ENCODE data around the gene GOLPH3L.
"Not testable (repeated sequence)": the region's sequence is repeated elsewhere in the genome, so short reads cannot be mapped to it uniquely, and the experiment has no call there.

Gene GOLPH3L

GRCh38 chr1:150649441-150650075, 47.4 kb downstream of the GOLPH3L start:
- no peak overlapping the region for H3K4me3 ChIP-seq (ENCODE audit: low read depth, low read length)
- no peak for DNase-seq (ENCODE audit: low read depth)
- TF ChIP-seq POLR2A (IDR thresholded peaks at IDR 0.05; ENCODE audit: extremely low read depth, insufficient read length) (no peak), CTCF (IDR thresholded peaks at IDR 0.05; ENCODE audit: low read depth, low read length) (no peak), MAX (IDR thresholded peaks at IDR 0.05; ENCODE audit: low read depth, low read length) (no peak)

- no peak overlapping the region for H3K4me3 ChIP-seq (ENCODE audit: low read depth, low read length)
- DNase-seq (ENCODE audit: low read depth): no peak
Measured at GRCh38 chr1:150642296-150642695, 54.7 kb downstream of the GOLPH3L start.

DNA sequence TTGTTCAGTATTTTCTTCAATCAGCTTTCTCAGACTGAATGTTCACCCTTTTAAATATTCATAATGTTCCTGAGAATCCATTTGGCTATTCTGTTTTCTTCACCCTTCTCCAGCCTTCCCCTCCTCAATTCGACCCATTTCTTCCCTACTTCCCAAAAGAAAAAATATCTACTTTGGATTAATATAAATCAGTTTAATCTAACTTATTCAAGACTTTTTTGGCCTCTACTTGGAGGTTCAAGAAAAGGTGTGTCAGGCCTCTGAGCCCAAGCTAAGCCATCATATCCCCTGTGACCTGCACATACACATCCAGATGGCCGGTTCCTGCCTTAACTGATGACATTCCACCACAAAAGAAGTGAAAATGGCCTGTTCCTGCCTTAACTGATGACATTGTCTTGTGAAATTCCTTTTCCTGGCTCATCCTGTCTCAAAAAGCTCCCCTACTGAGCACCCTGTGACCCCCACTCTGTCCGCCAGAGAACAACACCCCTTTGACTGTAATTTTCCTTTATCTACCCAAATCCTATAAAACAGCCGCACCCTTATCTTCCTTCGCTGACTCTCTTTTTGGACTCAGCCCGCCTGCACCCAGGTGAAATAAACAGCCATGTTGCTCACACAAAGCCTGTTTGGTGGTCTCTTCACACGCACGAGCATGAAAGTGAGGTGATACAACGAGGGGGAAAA, 55.7 kb downstream of the GOLPH3L start:
- H3K4me3 ChIP-seq (ENCODE audit: low read depth, low read length); DNase-seq (ENCODE audit: low read depth): not testable (repeated sequence)

More at GRCh38 chr1:150642296-150642695, 54.7 kb downstream of the GOLPH3L start:
- TF ChIP-seq MYC (IDR thresholded peaks at IDR 0.05; ENCODE audit: low read depth, low read length) (no peak), CTCF (IDR thresholded peaks at IDR 0.05; ENCODE audit: low read depth, low read length) (no peak), POLR2A (IDR thresholded peaks at IDR 0.05; ENCODE audit: extremely low read depth, insufficient read length) (no peak), MAX (IDR thresholded peaks at IDR 0.05; ENCODE audit: low read depth, low read length) (no peak)

GRCh38 chr1:150638430-150638829, 58.5 kb downstream of the GOLPH3L start:
- DNase-seq (ENCODE audit: low read depth); H3K4me3 ChIP-seq (ENCODE audit: low read depth, low read length): not testable (repeated sequence)

- not testable (repeated sequence) for H3K4me3 ChIP-seq (ENCODE audit: low read depth, low read length)
- DNase-seq (ENCODE audit: low read depth): peak; percentile 33
Measured at GRCh38 chr1:150634839-150635622, 61.9 kb downstream of the GOLPH3L start.

GRCh38 chr1:150629115-150629928, 67.6 kb downstream of the GOLPH3L start, which contains the start of gene ENSA:
TSS of gene ENSA (minus strand) at chr1:150629612. CDS start at chr1:150629470, 142 bp downstream.
- DNase-seq (ENCODE audit: low read depth): peak; percentile 99
- peak; percentile 26; the same call in 1 of the 2 replicates for TF ChIP-seq MYC (IDR thresholded peaks at IDR 0.05; ENCODE audit: low read depth, low read length)
- peak; percentile 55 for TF ChIP-seq MAX (IDR thresholded peaks at IDR 0.05; ENCODE audit: low read depth, low read length)
- TF ChIP-seq POLR2A (IDR thresholded peaks at IDR 0.05; ENCODE audit: extremely low read depth, insufficient read length): peak; percentile 53
- no peak for TF ChIP-seq CTCF (IDR thresholded peaks at IDR 0.05; ENCODE audit: low read depth, low read length)
- peak within 1 kb of the TSS; percentile 99 for H3K4me3 ChIP-seq (ENCODE audit: low read depth, low read length)

DNA sequence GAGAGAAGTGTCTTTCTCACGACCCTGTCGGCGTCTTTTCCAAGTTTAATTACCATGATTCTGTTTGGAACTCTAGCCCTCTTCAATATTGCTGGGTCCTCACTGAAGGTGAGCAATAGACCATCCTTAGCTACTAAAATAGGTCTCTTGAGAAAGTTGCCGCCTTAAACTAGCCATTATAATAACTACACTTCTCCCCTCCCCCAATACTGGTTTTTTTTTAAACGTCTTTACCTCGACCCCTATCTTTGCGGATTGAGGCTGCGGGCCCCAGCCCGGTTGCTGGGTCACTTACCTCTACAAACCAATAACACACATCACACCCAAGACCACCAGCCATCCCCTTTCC, 68.2 kb downstream of the GOLPH3L start:
- DNase-seq (ENCODE audit: low read depth): no peak
- no peak for TF ChIP-seq POLR2A (IDR thresholded peaks at IDR 0.05; ENCODE audit: extremely low read depth, insufficient read length)
- no peak for TF ChIP-seq CTCF (IDR thresholded peaks at IDR 0.05; ENCODE audit: low read depth, low read length)
- no peak for TF ChIP-seq MAX (IDR thresholded peaks at IDR 0.05; ENCODE audit: low read depth, low read length)
- TF ChIP-seq MYC (IDR thresholded peaks at IDR 0.05; ENCODE audit: low read depth, low read length): no peak
- peak overlapping the region; percentile 99 for H3K4me3 ChIP-seq (ENCODE audit: low read depth, low read length)
